GM12878 (cell line): ENCODE measurements around the gene SGF29. TPM values are rescaled to one million over a fixed set of nuclear protein-coding genes. Genes with fewer than 3 reads are reported as not detected.

Experiments
- ATAC-seq: fragments of 200-7000 bp; cut with Tn5 transposase; 3 replicates; pipeline ENCODE4 v1.9.1; 2020; ENCODE audit warnings: mild to moderate bottlenecking, moderate library complexity
- BruUV-seq: library from RNA; stranded (reverse); fragments of 400-500 nt; replicated peaks from 2 replicates; lab custom pipeline; 2021; lab: Mats Ljungman, UMichigan
- CTCF ChIA-PET: fragments of 300-600 bp; sonication (Branson Sonifier 250); formaldehyde crosslinking; extraction: SDS; loops from one replicate; lab custom pipeline; 2021; ENCODE audit warnings: inconsistent platforms; lab: Yijun Ruan, JAX
- POLR2A ChIA-PET: fragments of 350-600 bp; formaldehyde crosslinking; extraction: SDS; loops from one replicate; lab custom pipeline; 2021; ENCODE audit warnings: inconsistent platforms; lab: Charles Lee
- RAD21 ChIA-PET: fragments of 300-600 bp; sonication (Branson Sonifier 250); formaldehyde crosslinking; loops from one replicate; lab custom pipeline; 2023; ENCODE audit warnings: antibody characterized with exemption; ENCODE audit not compliant: unreplicated experiment; lab: Charles Lee
- SMC1A ChIA-PET: fragments of 300-600 bp; sonication (Branson Sonifier 250); formaldehyde crosslinking; loops from one replicate; lab custom pipeline; 2023; ENCODE audit not compliant: unreplicated experiment, uncharacterized antibody; lab: Charles Lee
- DNase-seq: peaks from one replicate; pipeline ENCODE4 v3.0.0-alpha.2; 2011; ENCODE audit warnings: low read depth, low spot score
- FAIRE-seq: peaks from 3 replicates; lab custom pipeline; 2011; peaks lifted over from hg19 to GRCh38; lab: Jason Lieb, UNC
- H2AFZ ChIP-seq: 2 replicates; pipeline ENCODE4 v1.6.0; 2011; ENCODE audit warnings: low read depth, low read length, control low read depth; ENCODE audit not compliant: control insufficient read depth
- H3K27ac ChIP-seq: 2 replicates; pipeline ENCODE4 v1.5.1; 2011; ENCODE audit warnings: control low read depth; ENCODE audit not compliant: control insufficient read depth, insufficient read depth
- H3K27me3 ChIP-seq, 2 experiments: replicated peaks in 1 of 2; 2 replicates each; pipeline versions ENCODE4 v1.6.0 to v1.6.1; 2011; ENCODE audit warnings: low read length in 1 of 2; ENCODE audit not compliant: control insufficient read depth in 2 of 2, insufficient read depth in 2 of 2
- H3K36me3 ChIP-seq, 2 experiments: 2 replicates each; pipeline ENCODE4 v1.5.1; 2011; ENCODE audit warnings: low read length in 1 of 2; ENCODE audit not compliant: control insufficient read depth in 2 of 2, insufficient read depth in 2 of 2
- H3K4me1 ChIP-seq: 2 replicates; pipeline ENCODE4 v1.6.1; 2011; ENCODE audit warnings: mild to moderate bottlenecking, low read length, moderate library complexity, mixed read lengths; ENCODE audit not compliant: control insufficient read depth, insufficient read depth
- H3K4me2 ChIP-seq: 2 replicates; pipeline ENCODE4 v1.6.0; 2011; ENCODE audit warnings: control low read depth; ENCODE audit not compliant: control insufficient read depth, insufficient read depth
- H3K4me3 ChIP-seq: fragments of 200-600 bp; sonication (generic); 2 replicates; pipeline ENCODE4 v1.5.1; 2016
- H3K79me2 ChIP-seq: 2 replicates; pipeline ENCODE4 v1.6.0; 2011; ENCODE audit warnings: low read length; ENCODE audit not compliant: control insufficient read depth, insufficient read depth
- H3K9ac ChIP-seq: 2 replicates; pipeline ENCODE4 v1.8.0; 2011; ENCODE audit warnings: low read length, control low read depth, mixed read lengths; ENCODE audit not compliant: control insufficient read depth, insufficient read depth
- H3K9me3 ChIP-seq: replicated peaks from 3 replicates; pipeline ENCODE4 v1.5.1; 2011; ENCODE audit warnings: mild to moderate bottlenecking, low read length; ENCODE audit not compliant: control insufficient read depth, insufficient read depth
- H4K20me1 ChIP-seq: 2 replicates; pipeline ENCODE4 v1.6.0; 2011; ENCODE audit not compliant: control insufficient read depth, insufficient read depth
- CHD1 ChIP-seq: IDR thresholded peaks from 2 replicates; pipeline ENCODE4 v1.6.1; 2012; ENCODE audit warnings: low read depth, low read length, improper control_type of control experiment
- EGR1 ChIP-seq, 2 experiments: IDR thresholded peaks; 1 replicate in 1 of 2; 2 replicates in 1 of 2; pipeline ENCODE4 v1.6.1; 2011 to 2012; ENCODE audit warnings: low read depth in 2 of 2, low read length in 2 of 2, borderline replicate concordance in 1 of 2, mild to moderate bottlenecking in 1 of 2, moderate library complexity in 1 of 2
- EZH2 ChIP-seq: IDR thresholded peaks from 2 replicates; pipeline ENCODE4 v1.6.1; 2012; ENCODE audit warnings: low read depth, mild to moderate bottlenecking, control low read depth, inconsistent platforms, low read length, borderline replicate concordance; ENCODE audit not compliant: control insufficient read depth
- NRF1 ChIP-seq: conservative IDR thresholded peaks from 2 replicates; pipeline ENCODE4 v1.6.1; 2011; ENCODE audit warnings: mild to moderate bottlenecking, low read depth, low read length, improper control_type of control experiment
- PRDM15 ChIP-seq: fragments of 450-650 bp; formaldehyde crosslinking; IDR thresholded peaks from 2 replicates; pipeline ENCODE4 v1.4.0; 2020; ENCODE audit warnings: mild to moderate bottlenecking, moderate library complexity
- RFX5 ChIP-seq: IDR thresholded peaks from 2 replicates; pipeline ENCODE4 v1.6.1; 2011; ENCODE audit warnings: low read depth, low read length, improper control_type of control experiment
- SMARCA5 ChIP-seq: fragments of 450-650 bp; IDR thresholded peaks from 2 replicates; pipeline ENCODE4 v1.6.1; 2017; ENCODE audit warnings: mild to moderate bottlenecking
- WGBS: methylation state at CpG from one replicate; pipeline ENCODE4 v1.1.6; 2016; ENCODE audit warnings: low lambda C conversion rate; ENCODE audit not compliant: insufficient replicate concordance, insufficient coverage; ENCODE audit errors: missing lambda C conversion rate; 5-methylcytosine and 5-hydroxymethylcytosine counted together
- in situ Hi-C: fragments of 300-500 bp; cut with MboI; formaldehyde crosslinking; loops from 9 replicates; pipeline ENCODE4 v1.14.3; 2018; ENCODE audit warnings: mixed read lengths
- intact Hi-C: fragments of 100-400 bp; cut with micrococcal nuclease; formaldehyde crosslinking; loops from one replicate; pipeline ENCODE4 v1.14.2; 2022; ENCODE audit not compliant: unreplicated experiment
- polyA plus RNA-seq, 11 experiments: library from polyadenylated mRNA; depleted of rRNA in 4 of 11; unstranded in 6 of 11; stranded (reverse) in 5 of 11; fragments of >200 nt; fragmentation: Nextera tagmentation in 4 of 11; fragmentation: Illumina TruSeq in 1 of 11; extraction: Ambion mirVana in 4 of 11; extraction: Trizol in 1 of 11; gene quantifications; 1 replicate in 1 of 11; 2 replicates in 10 of 11; pipeline versions ENCODE4 v1.2.1 to v1.2.3, GENCODE V29; 2011 to 2016; ENCODE audit warnings: inconsistent platforms in 2 of 11, missing spikeins in 2 of 11, low read depth in 1 of 11
- total RNA-seq, 4 experiments: library from RNA; depleted of rRNA in 3 of 4; stranded (reverse); fragments of >200 nt in 3 of 4; fragmentation: Illumina TruSeq in 1 of 4; extraction: Trizol in 1 of 4; gene quantifications; 2 replicates each; pipeline versions ENCODE4 v1.2.1 to v1.2.3, GENCODE V29; 2013 to 2021
- TF ChIP-seq, protein P1 (sequence below): IDR thresholded peaks from 2 replicates; pipeline ENCODE4 v1.6.1; 2012; ENCODE audit warnings: low read depth, low read length, improper control_type of control experiment
- TF ChIP-seq, protein P2 (sequence below): IDR thresholded peaks from 2 replicates; pipeline ENCODE4 v1.6.1; 2012; ENCODE audit warnings: mild to moderate bottlenecking, low read depth, low read length
- TF ChIP-seq, protein P3 (sequence below): fragments of 450-650 bp; IDR thresholded peaks from 2 replicates; pipeline ENCODE4 v1.6.1; 2017; ENCODE audit warnings: borderline replicate concordance

SGF29 gene
- total and polyA plus RNA-seq, 10 of the 15 experiments (the other 5 are each of a cell fraction or from before 2014, with no cell fraction given) = 2.2 to 20.1 (median 12.3) TPM

DNA sequence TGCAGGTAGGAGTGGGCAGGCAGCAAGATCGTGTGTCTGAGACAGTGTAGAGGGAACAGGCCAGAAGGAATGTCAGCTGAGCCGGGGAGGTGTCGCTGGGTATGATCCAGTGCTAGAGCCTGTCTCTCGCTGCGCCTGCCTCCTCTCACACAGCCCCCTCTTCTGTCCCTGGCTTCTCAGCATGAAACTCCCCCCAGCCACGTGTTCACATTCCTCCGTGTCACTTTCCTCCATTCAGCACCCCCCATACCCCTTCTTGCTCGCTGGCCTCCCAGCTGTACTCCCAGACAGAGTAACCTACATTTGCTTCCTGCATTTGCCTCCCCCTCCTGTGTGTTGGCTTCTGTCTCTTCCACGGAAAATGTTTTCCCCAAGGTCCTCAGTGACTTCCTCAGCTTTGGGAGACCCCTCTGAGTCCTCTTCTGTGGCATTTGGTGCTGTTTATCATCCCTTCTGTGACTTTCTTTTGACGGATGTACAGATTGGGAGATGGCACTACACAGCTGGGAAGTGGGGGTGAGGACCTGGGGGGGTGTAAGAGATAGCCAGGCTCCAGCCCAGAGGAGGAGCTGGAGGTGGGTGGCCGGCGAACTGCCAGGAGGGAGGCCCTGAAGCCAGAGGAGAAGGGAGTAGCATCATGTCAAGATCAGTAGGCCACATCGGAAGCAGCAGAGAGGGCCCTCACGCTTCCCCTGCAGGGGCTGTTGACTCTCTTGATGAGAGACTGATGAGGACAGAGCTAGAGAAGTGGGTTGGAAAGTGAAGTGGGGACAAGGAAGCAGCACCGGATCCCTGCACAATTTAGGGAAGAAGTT is 19.2 kb downstream of the SGF29 start:
- Histone ChIP-seq H3K36me3 (no peaks in the 10 kb centered on the region), H3K9ac (no peak overlapping the region), H3K9me3 (no peaks in the 10 kb centered on the region; the same call in 2 of the 3 replicates), H3K27me3 (no peaks in the 10 kb centered on the region), H3K4me2 (no peak overlapping the region), H3K79me2 (no peaks in the 10 kb centered on the region), H4K20me1 (no peaks in the 10 kb centered on the region), H3K4me3 (no peak overlapping the region), H3K4me1 (no peaks in the 10 kb centered on the region), H2AFZ (no peak overlapping the region), H3K27ac (no peak overlapping the region)
- WGBS = 80% methylated on average over 15 of the region's 15 CpGs
- CTCF ChIA-PET = interaction anchor here (1.3 kb wide), 2 partner anchors 13 to 43 kb away, joined by 3 read pairs; no protein-coding TSS in a partner anchor
- DNase-seq (no peak), ATAC-seq (no peak), FAIRE-seq (no peak)
- SMC1A ChIA-PET = interaction anchor here (0.6 kb wide), 1 partner anchor 17 kb away, joined by 3 read pairs; no protein-coding TSS in a partner anchor
- intact Hi-C loops (no loop called here), in situ Hi-C loops (no loop called here)
- BruUV-seq = no TSS peak
- RAD21 ChIA-PET = no interaction called here
- POLR2A ChIA-PET = interaction anchor here (0.6 kb wide), 2 partner anchors 10 to 61 kb away, joined by 3 to 6 read pairs; no protein-coding TSS in a partner anchor
- TF ChIP-seq, protein P1, sequence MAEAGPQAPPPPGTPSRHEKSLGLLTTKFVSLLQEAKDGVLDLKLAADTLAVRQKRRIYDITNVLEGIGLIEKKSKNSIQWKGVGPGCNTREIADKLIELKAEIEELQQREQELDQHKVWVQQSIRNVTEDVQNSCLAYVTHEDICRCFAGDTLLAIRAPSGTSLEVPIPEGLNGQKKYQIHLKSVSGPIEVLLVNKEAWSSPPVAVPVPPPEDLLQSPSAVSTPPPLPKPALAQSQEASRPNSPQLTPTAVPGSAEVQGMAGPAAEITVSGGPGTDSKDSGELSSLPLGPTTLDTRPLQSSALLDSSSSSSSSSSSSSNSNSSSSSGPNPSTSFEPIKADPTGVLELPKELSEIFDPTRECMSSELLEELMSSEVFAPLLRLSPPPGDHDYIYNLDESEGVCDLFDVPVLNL = no peak
- no peak for TF ChIP-seq EZH2
- TF ChIP-seq CHD1 = no peak
- TF ChIP-seq EGR1 (IDR thresholded peaks at IDR 0.05; ENCODE audit: borderline replicate concordance in 1 of 2, low read depth in 2 of 2, low read length in 2 of 2) = no peak
- TF ChIP-seq RFX5 = no peak
- TF ChIP-seq PRDM15 (CRISPR knock-in tag) = no peak
- no peak for TF ChIP-seq SMARCA5
- TF ChIP-seq, protein P2, sequence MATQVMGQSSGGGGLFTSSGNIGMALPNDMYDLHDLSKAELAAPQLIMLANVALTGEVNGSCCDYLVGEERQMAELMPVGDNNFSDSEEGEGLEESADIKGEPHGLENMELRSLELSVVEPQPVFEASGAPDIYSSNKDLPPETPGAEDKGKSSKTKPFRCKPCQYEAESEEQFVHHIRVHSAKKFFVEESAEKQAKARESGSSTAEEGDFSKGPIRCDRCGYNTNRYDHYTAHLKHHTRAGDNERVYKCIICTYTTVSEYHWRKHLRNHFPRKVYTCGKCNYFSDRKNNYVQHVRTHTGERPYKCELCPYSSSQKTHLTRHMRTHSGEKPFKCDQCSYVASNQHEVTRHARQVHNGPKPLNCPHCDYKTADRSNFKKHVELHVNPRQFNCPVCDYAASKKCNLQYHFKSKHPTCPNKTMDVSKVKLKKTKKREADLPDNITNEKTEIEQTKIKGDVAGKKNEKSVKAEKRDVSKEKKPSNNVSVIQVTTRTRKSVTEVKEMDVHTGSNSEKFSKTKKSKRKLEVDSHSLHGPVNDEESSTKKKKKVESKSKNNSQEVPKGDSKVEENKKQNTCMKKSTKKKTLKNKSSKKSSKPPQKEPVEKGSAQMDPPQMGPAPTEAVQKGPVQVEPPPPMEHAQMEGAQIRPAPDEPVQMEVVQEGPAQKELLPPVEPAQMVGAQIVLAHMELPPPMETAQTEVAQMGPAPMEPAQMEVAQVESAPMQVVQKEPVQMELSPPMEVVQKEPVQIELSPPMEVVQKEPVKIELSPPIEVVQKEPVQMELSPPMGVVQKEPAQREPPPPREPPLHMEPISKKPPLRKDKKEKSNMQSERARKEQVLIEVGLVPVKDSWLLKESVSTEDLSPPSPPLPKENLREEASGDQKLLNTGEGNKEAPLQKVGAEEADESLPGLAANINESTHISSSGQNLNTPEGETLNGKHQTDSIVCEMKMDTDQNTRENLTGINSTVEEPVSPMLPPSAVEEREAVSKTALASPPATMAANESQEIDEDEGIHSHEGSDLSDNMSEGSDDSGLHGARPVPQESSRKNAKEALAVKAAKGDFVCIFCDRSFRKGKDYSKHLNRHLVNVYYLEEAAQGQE = no peak
- TF ChIP-seq, protein P3, sequence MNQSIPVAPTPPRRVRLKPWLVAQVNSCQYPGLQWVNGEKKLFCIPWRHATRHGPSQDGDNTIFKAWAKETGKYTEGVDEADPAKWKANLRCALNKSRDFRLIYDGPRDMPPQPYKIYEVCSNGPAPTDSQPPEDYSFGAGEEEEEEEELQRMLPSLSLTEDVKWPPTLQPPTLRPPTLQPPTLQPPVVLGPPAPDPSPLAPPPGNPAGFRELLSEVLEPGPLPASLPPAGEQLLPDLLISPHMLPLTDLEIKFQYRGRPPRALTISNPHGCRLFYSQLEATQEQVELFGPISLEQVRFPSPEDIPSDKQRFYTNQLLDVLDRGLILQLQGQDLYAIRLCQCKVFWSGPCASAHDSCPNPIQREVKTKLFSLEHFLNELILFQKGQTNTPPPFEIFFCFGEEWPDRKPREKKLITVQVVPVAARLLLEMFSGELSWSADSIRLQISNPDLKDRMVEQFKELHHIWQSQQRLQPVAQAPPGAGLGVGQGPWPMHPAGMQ = no peak
- no peak for TF ChIP-seq NRF1
